HepG2 (cell line): ENCODE data around the gene TBC1D7. TPM values are rescaled to one million over a fixed set of nuclear protein-coding genes. Genes with fewer than 3 reads are reported as not detected.

Experiments used
- ATAC-seq: fragments of 200-7000 bp; cut with Tn5 transposase; 3 replicates; pipeline ENCODE4 v1.9.1; 2020; ENCODE audit warnings: mild to moderate bottlenecking, moderate library complexity
- BruUV-seq: library from RNA; stranded (reverse); fragments of 400-500 nt; replicated peaks from 2 replicates; lab custom pipeline; 2021; lab: Mats Ljungman, UMichigan
- CTCF ChIA-PET: fragments of 300-600 bp; formaldehyde crosslinking; extraction: SDS; loops from one replicate; lab custom pipeline; 2021; ENCODE audit warnings: low total read pairs, inconsistent platforms, low intra/inter-chr PET ratio; lab: Yijun Ruan, JAX
- POLR2A ChIA-PET: fragments of 350-600 bp; sonication (Branson Sonifier 250); formaldehyde crosslinking; loops from one replicate; lab custom pipeline; 2020; ENCODE audit warnings: antibody characterized with exemption, inconsistent platforms; lab: Yijun Ruan, JAX
- DNase-seq: peaks from one replicate; pipeline ENCODE4 v3.0.0-alpha.2; 2015; ENCODE audit warnings: low spot score
- FAIRE-seq: peaks from 3 replicates; lab custom pipeline; 2011; peaks lifted over from hg19 to GRCh38; lab: Jason Lieb, UNC
- H2AFZ ChIP-seq: one replicate; pipeline ENCODE4 v1.6.1; 2011; ENCODE audit warnings: low read length, inconsistent platforms
- H3K27ac ChIP-seq: fragments of 300-600 bp; 3 replicates; pipeline ENCODE4 v1.8.0; 2011; ENCODE audit warnings: mixed run types, mild to moderate bottlenecking, mixed read lengths, low read length, inconsistent platforms; ENCODE audit not compliant: insufficient read depth; ENCODE audit errors: extremely low read length
- H3K27me3 ChIP-seq, 2 experiments: fragments of 200-600 bp in 1 of 2; 2 replicates in 1 of 2; 3 replicates in 1 of 2; pipeline versions ENCODE4 v1.6.0 to v1.8.0; 2011; ENCODE audit warnings: low read length in 2 of 2, mild to moderate bottlenecking in 2 of 2, moderate library complexity in 2 of 2, inconsistent platforms in 1 of 2; ENCODE audit not compliant: insufficient read depth in 2 of 2, control insufficient read depth in 1 of 2
- H3K36me3 ChIP-seq, 2 experiments: fragments of 200-600 bp in 1 of 2; replicated peaks in 1 of 2; 2 replicates in 1 of 2; 3 replicates in 1 of 2; pipeline versions ENCODE4 v1.5.1 to v1.8.0; 2011; ENCODE audit warnings: low read length in 2 of 2, inconsistent platforms in 1 of 2; ENCODE audit not compliant: insufficient read depth in 2 of 2, control insufficient read depth in 1 of 2
- H3K4me1 ChIP-seq: 2 replicates; pipeline ENCODE4 v1.5.1; 2012; ENCODE audit warnings: low read length, inconsistent platforms; ENCODE audit not compliant: insufficient read depth
- H3K4me2 ChIP-seq: 2 replicates; pipeline ENCODE4 v1.6.0; 2011; ENCODE audit warnings: low read depth, low read length, inconsistent platforms
- H3K4me3 ChIP-seq, 3 experiments: fragments of 200-600 bp in 1 of 3; sonication (generic), shearing (Covaris generic) in 1 of 3; replicated peaks in 1 of 3; 2 replicates each; pipeline ENCODE4 v1.5.1; 2011 to 2016; ENCODE audit warnings: low read length in 3 of 3, inconsistent platforms in 2 of 3, low read depth in 2 of 3, mild to moderate bottlenecking in 2 of 3, control low read depth in 1 of 3, mixed read lengths in 1 of 3; ENCODE audit not compliant: insufficient read depth in 1 of 3
- H3K79me2 ChIP-seq: one replicate; pipeline ENCODE4 v1.6.1; 2011; ENCODE audit warnings: low read length, inconsistent platforms; ENCODE audit not compliant: insufficient read depth
- H3K9ac ChIP-seq: 2 replicates; pipeline ENCODE4 v1.6.0; 2011; ENCODE audit warnings: mild to moderate bottlenecking, low read depth, low read length, inconsistent platforms; ENCODE audit not compliant: insufficient read depth
- H3K9me3 ChIP-seq: 2 replicates; pipeline ENCODE4 v1.5.1; 2012; ENCODE audit warnings: mild to moderate bottlenecking, low read length
- H4K20me1 ChIP-seq: 2 replicates; pipeline ENCODE4 v1.6.0; 2011; ENCODE audit warnings: inconsistent platforms, mild to moderate bottlenecking, low read length, moderate library complexity; ENCODE audit not compliant: insufficient read depth
- CHCHD3 ChIP-seq: sonication (generic); formaldehyde crosslinking; IDR thresholded peaks from 2 replicates; pipeline ENCODE4 v1.8.0; 2022; ENCODE audit warnings: mild to moderate bottlenecking, missing genetic modification reagents, moderate library complexity
- GATAD2A ChIP-seq: IDR thresholded peaks from 2 replicates; pipeline ENCODE4 v1.6.1; 2016
- HDAC2 ChIP-seq: sonication (generic); formaldehyde crosslinking; IDR thresholded peaks from 2 replicates; pipeline ENCODE4 v1.4.0; 2020; ENCODE audit warnings: missing genetic modification reagents
- HMG20A ChIP-seq: IDR thresholded peaks from 2 replicates; pipeline ENCODE4 v1.6.1; 2016; ENCODE audit warnings: borderline replicate concordance
- HNF4A ChIP-seq: sonication (generic); formaldehyde crosslinking; IDR thresholded peaks from 2 replicates; pipeline ENCODE4 v1.4.0; 2020; ENCODE audit warnings: missing genetic modification reagents
- HNRNPL ChIP-seq: fragments of 200-400 bp; formaldehyde crosslinking; IDR thresholded peaks from 2 replicates; pipeline ENCODE4 v1.6.1; 2017; ENCODE audit warnings: mild to moderate bottlenecking, low read depth, low read length
- HOXA5 ChIP-seq: sonication (generic); formaldehyde crosslinking; IDR thresholded peaks from 2 replicates; pipeline ENCODE4 v1.4.0; 2020; ENCODE audit warnings: missing genetic modification reagents
- MAFF ChIP-seq: IDR thresholded peaks from 2 replicates; pipeline ENCODE4 v1.6.1; 2011; ENCODE audit warnings: low read depth, low read length, improper control_type of control experiment
- RAD21 ChIP-seq: fragments of 450-650 bp; formaldehyde crosslinking; IDR thresholded peaks from 2 replicates; pipeline ENCODE4 v1.5.0; 2020; ENCODE audit warnings: mild to moderate bottlenecking
- SRSF9 ChIP-seq: fragments of 200-400 bp; formaldehyde crosslinking; IDR thresholded peaks from 2 replicates; pipeline ENCODE4 v1.6.1; 2018; ENCODE audit warnings: borderline replicate concordance, mild to moderate bottlenecking, low read depth, low read length; ENCODE audit not compliant: insufficient read depth, poor library complexity, severe bottlenecking
- TBX3 ChIP-seq: fragments of 450-650 bp; IDR thresholded peaks from 2 replicates; pipeline ENCODE4 v1.6.1; 2017; ENCODE audit warnings: antibody characterized with exemption, mild to moderate bottlenecking, inconsistent platforms, borderline replicate concordance
- ZNF160 ChIP-seq: sonication (generic); formaldehyde crosslinking; IDR thresholded peaks from 2 replicates; pipeline ENCODE4 v1.8.0; 2022; ENCODE audit warnings: mild to moderate bottlenecking, inconsistent platforms, missing genetic modification reagents
- WGBS: methylation state at CpG from one replicate; pipeline ENCODE4 v1.1.6; 2017; ENCODE audit warnings: low lambda C conversion rate; 5-methylcytosine and 5-hydroxymethylcytosine counted together
- in situ Hi-C: cut with HindIII; loops from 2 replicates; pipeline ENCODE4 v1.10.0; 2017; ENCODE audit warnings: low pct_unique_long_range_greater_than_20kb; ENCODE audit not compliant: extremely low pct_ligation_motif_present
- intact Hi-C: fragments of 100-400 bp; cut with micrococcal nuclease; formaldehyde crosslinking; loops from one replicate; pipeline ENCODE4 v1.10.0; 2022; ENCODE audit not compliant: unreplicated experiment
- polyA plus RNA-seq, 8 experiments: library from polyadenylated mRNA; depleted of rRNA in 3 of 8; stranded (reverse) in 7 of 8; unstranded in 1 of 8; fragments of >200 nt; fragmentation: Illumina TruSeq in 4 of 8; extraction: Trizol in 4 of 8; gene quantifications; 2 replicates each; pipeline versions ENCODE4 v1.2.1 to v1.2.3, GENCODE V29; 2011 to 2016; ENCODE audit warnings: low read depth in 4 of 8, missing spikeins in 1 of 8, mixed read lengths in 1 of 8; ENCODE audit not compliant: insufficient read depth in 1 of 8
- total RNA-seq, 5 experiments: library from RNA; depleted of rRNA; stranded (reverse); fragments of >200 nt; fragmentation: Illumina TruSeq; extraction: Trizol; gene quantifications; 2 replicates each; pipeline ENCODE4 v1.2.3, GENCODE V29; 2016; ENCODE audit warnings: low read depth in 1 of 5
- TF ChIP-seq, protein P1 (sequence below): fragments of 450-650 bp; IDR thresholded peaks from 2 replicates; pipeline ENCODE4 v1.6.1; 2017; ENCODE audit warnings: mild to moderate bottlenecking
- TF ChIP-seq, protein P2 (sequence below): sonication (generic); formaldehyde crosslinking; IDR thresholded peaks from 2 replicates; pipeline ENCODE4 v1.4.0; 2020; ENCODE audit warnings: mild to moderate bottlenecking, missing genetic modification reagents, borderline replicate concordance
- TF ChIP-seq, protein P3 (sequence below): sonication (generic); formaldehyde crosslinking; conservative IDR thresholded peaks from 2 replicates; pipeline ENCODE4 v1.4.0; 2020; ENCODE audit warnings: missing genetic modification reagents
- TF ChIP-seq, protein P4 (sequence below): sonication (generic); formaldehyde crosslinking; IDR thresholded peaks from 2 replicates; pipeline ENCODE4 v1.5.0; 2020; ENCODE audit warnings: missing genetic modification reagents

TBC1D7 gene
- total and polyA plus RNA-seq, 2 of the 13 experiments (the other 11 are each of a cell fraction or from before 2014, with no cell fraction given) = 23.3 to 30.8 TPM

DNA sequence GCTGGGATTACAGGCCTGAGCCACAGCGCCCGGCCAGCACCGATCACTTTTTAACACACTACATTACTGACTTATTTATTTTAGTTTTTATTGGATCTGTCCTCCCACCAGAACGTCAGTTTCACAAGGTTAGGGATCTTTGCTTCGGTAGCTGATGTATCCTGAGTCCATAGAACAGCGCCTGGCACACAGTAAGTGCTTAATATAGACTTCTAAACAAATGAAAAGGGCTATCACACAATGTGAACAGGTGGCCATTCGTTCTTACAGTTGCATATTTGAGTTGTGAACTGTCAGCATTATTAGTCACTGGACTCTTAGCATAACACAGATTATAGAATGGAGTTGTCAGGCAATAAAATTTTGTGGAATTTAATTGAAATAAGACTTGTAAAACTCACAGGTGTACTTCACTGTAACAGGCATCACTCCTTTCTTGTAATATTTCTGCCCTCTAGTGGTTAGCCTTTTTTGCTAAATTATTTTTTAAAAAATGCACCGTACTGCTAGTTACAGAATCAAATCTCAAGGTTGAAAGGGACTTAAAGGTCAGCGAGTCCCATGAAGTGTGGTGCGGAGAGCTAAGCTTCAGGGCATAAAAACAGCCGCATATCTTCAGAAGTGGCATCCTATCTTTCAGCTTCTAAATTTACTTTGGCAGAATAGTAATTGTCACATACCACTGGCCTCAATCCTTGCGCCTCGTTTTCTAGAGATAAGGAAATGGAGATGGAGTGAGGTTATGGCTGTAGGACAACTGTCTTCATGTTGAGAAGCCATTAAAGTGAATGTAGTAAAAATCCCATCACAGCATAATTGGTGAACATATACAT lies 3.4 kb upstream of the TBC1D7 start:
- no peak overlapping the region for H3K27ac ChIP-seq
- no peaks in the 10 kb centered on the region for H3K36me3 ChIP-seq
- no peaks in the 10 kb centered on the region for H4K20me1 ChIP-seq
- ChIA-PET CTCF (interaction anchor here (1.7 to 2.2 kb wide), 3 partner anchors 103 to 420 kb away, joined by 9 to 26 read pairs (median 12); no protein-coding TSS in a partner anchor), POLR2A (interaction anchor here (1.0 to 1.4 kb wide), 2 partner anchors 114 to 243 kb away, joined by 3 to 6 read pairs; partner anchors contain the start of gene SIRT5)
- peak overlapping the region; percentile 40 for H3K4me2 ChIP-seq
- peaks cover 0 to 8% of the 10 kb centered on the region in 2 experiments; a peak in 2 of 5 replicates for H3K27me3 ChIP-seq
- H3K9me3 ChIP-seq = no peaks in the 10 kb centered on the region
- in situ Hi-C loops (loop anchor here (10.0 kb wide), 1 partner anchor 137 kb away; no protein-coding TSS in a partner anchor), intact Hi-C loops (loop anchor here (1.0 kb wide), 2 partner anchors 102 to 136 kb away; no protein-coding TSS in a partner anchor)
- 30% methylated on average over 13 of the region's 13 CpGs for WGBS
- H3K9ac ChIP-seq = no peak overlapping the region
- peaks cover 8% of the 10 kb centered on the region for H3K79me2 ChIP-seq
- FAIRE-seq (no peak), ATAC-seq (no peak), DNase-seq (peak; percentile 40)
- BruUV-seq = no TSS peak
- H3K4me3 ChIP-seq = no peak overlapping the region
- H2AFZ ChIP-seq = no peak overlapping the region
- H3K4me1 ChIP-seq = peaks cover 33% of the 10 kb centered on the region
- TF ChIP-seq, protein P1, sequence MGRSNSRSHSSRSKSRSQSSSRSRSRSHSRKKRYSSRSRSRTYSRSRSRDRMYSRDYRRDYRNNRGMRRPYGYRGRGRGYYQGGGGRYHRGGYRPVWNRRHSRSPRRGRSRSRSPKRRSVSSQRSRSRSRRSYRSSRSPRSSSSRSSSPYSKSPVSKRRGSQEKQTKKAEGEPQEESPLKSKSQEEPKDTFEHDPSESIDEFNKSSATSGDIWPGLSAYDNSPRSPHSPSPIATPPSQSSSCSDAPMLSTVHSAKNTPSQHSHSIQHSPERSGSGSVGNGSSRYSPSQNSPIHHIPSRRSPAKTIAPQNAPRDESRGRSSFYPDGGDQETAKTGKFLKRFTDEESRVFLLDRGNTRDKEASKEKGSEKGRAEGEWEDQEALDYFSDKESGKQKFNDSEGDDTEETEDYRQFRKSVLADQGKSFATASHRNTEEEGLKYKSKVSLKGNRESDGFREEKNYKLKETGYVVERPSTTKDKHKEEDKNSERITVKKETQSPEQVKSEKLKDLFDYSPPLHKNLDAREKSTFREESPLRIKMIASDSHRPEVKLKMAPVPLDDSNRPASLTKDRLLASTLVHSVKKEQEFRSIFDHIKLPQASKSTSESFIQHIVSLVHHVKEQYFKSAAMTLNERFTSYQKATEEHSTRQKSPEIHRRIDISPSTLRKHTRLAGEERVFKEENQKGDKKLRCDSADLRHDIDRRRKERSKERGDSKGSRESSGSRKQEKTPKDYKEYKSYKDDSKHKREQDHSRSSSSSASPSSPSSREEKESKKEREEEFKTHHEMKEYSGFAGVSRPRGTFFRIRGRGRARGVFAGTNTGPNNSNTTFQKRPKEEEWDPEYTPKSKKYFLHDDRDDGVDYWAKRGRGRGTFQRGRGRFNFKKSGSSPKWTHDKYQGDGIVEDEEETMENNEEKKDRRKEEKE = no peak
- TF ChIP-seq CHCHD3 (no peak), HNRNPL (no peak), HMG20A (CRISPR knock-in tag) (peak; percentile 19; the same call in 1 of the 2 replicates), RAD21 (CRISPR knock-in tag) (peak; percentile 63; the same call in 1 of the 2 replicates), HOXA5 (no peak), MAFF (peak; percentile 19; the same call in 1 of the 2 replicates), SRSF9 (no peak), ZNF160 (CRISPR knock-in tag) (no peak), GATAD2A (peak; percentile 33; the same call in 1 of the 2 replicates), TBX3 (no peak), HDAC2 (CRISPR knock-in tag) (no peak), HNF4A (CRISPR knock-in tag) (no peak)
- TF ChIP-seq, protein P2, sequence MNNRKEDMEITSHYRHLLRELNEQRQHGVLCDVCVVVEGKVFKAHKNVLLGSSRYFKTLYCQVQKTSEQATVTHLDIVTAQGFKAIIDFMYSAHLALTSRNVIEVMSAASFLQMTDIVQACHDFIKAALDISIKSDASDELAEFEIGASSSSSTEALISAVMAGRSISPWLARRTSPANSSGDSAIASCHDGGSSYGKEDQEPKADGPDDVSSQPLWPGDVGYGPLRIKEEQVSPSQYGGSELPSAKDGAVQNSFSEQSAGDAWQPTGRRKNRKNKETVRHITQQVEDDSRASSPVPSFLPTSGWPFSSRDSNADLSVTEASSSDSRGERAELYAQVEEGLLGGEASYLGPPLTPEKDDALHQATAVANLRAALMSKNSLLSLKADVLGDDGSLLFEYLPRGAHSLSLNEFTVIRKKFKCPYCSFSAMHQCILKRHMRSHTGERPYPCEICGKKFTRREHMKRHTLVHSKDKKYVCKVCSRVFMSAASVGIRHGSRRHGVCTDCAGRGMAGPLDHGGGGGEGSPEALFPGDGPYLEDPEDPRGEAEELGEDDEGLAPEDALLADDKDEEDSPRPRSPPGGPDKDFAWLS = no peak
- TF ChIP-seq, protein P3, sequence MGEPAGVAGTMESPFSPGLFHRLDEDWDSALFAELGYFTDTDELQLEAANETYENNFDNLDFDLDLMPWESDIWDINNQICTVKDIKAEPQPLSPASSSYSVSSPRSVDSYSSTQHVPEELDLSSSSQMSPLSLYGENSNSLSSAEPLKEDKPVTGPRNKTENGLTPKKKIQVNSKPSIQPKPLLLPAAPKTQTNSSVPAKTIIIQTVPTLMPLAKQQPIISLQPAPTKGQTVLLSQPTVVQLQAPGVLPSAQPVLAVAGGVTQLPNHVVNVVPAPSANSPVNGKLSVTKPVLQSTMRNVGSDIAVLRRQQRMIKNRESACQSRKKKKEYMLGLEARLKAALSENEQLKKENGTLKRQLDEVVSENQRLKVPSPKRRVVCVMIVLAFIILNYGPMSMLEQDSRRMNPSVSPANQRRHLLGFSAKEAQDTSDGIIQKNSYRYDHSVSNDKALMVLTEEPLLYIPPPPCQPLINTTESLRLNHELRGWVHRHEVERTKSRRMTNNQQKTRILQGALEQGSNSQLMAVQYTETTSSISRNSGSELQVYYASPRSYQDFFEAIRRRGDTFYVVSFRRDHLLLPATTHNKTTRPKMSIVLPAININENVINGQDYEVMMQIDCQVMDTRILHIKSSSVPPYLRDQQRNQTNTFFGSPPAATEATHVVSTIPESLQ (CRISPR knock-in tag) = no peak
- TF ChIP-seq, protein P4, sequence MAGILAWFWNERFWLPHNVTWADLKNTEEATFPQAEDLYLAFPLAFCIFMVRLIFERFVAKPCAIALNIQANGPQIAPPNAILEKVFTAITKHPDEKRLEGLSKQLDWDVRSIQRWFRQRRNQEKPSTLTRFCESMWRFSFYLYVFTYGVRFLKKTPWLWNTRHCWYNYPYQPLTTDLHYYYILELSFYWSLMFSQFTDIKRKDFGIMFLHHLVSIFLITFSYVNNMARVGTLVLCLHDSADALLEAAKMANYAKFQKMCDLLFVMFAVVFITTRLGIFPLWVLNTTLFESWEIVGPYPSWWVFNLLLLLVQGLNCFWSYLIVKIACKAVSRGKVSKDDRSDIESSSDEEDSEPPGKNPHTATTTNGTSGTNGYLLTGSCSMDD (CRISPR knock-in tag) = no peak
